GM21515 (cell line): ENCODE data around the gene SYNGR4.
"Not testable (repeated sequence)": the region's sequence is repeated elsewhere in the genome, so short reads cannot be mapped to it uniquely, and the experiment has no call there.

Experiments used
- ATAC-seq: cut with Tn5 transposase; IDR thresholded peaks from one replicate; pipeline ENCODE4 v1.9.1; 2021; ENCODE audit not compliant: unreplicated experiment

Gene SYNGR4

GRCh38 chr19:48363810-48364597, at the start of gene SYNGR4, which contains the start of gene TMEM143:
Gene SYNGR4, plus strand, starts transcription at chr19:48364367. Its CDS starts 1,476 bp downstream, at chr19:48365843.
Gene TMEM143, minus strand, starts transcription at chr19:48363940. Its CDS starts 20 bp downstream, at chr19:48363920.
- ATAC-seq = peak; percentile 73

- no peak for ATAC-seq
Measured at GRCh38 chr19:48315712-48316111, 48.5 kb upstream of the SYNGR4 start.

- ATAC-seq = not testable (repeated sequence)
Measured at GRCh38 chr19:48317708-48317960, 46.5 kb upstream of the SYNGR4 start.

- no peak for ATAC-seq
Measured at GRCh38 chr19:48318286-48318987, 45.7 kb upstream of the SYNGR4 start.

GRCh38 chr19:48319647-48320541, 44.3 kb upstream of the SYNGR4 start:
- no peak for ATAC-seq

GRCh38 chr19:48321372-48321621, 42.9 kb upstream of the SYNGR4 start:
- ATAC-seq = peak; percentile 40

- ATAC-seq = peak; percentile 56
Measured at GRCh38 chr19:48321622-48322591, 42.3 kb upstream of the SYNGR4 start.

GRCh38 chr19:48325265-48325910, 38.8 kb upstream of the SYNGR4 start, which contains the start of gene EMP3:
Gene EMP3, plus strand, starts transcription at chr19:48325552. Its CDS starts 1,293 bp downstream, at chr19:48326845.
- ATAC-seq = no peak

- no peak for ATAC-seq
Measured at GRCh38 chr19:48329167-48329891, 34.8 kb upstream of the SYNGR4 start.

- peak; percentile 26 for ATAC-seq
Measured at GRCh38 chr19:48330012-48330681, 34.0 kb upstream of the SYNGR4 start.

- ATAC-seq = no peak
Measured at GRCh38 chr19:48332351-48332661, 31.9 kb upstream of the SYNGR4 start.

GRCh38 chr19:48332662-48333466, 31.3 kb upstream of the SYNGR4 start:
- ATAC-seq = peak; percentile 56

- ATAC-seq = peak; percentile 52
Measured at GRCh38 chr19:48333467-48334384, 30.4 kb upstream of the SYNGR4 start.

- ATAC-seq = no peak
Measured at GRCh38 chr19:48338253-48338755, 25.9 kb upstream of the SYNGR4 start.

- no peak for ATAC-seq
Measured at GRCh38 chr19:48338802-48339503, 25.2 kb upstream of the SYNGR4 start.

- ATAC-seq = no peak
Measured at GRCh38 chr19:48340995-48341394, 23.2 kb upstream of the SYNGR4 start.
